Activated naive CD4-positive, alpha-beta T cell treated with anti-CD3 and anti-CD28 coated beads, Interleukin-2, amount 10 ng/mL, durations not matched to agents 7 days and 5 days (primary cell): ENCODE data around the gene RANBP3.

Source experiments
- CTCF ChIA-PET: fragments of 350-600 bp; sonication (Branson Sonifier 250); formaldehyde crosslinking; loops from one replicate; lab custom pipeline; 2021; ENCODE audit warnings: antibody characterized with exemption; lab: Charles Lee
- DNase-seq: peaks from one replicate; pipeline ENCODE4 v3.0.0-alpha.2; 2020
- H3K27ac Mint-ChIP-seq: one replicate; pipeline ENCODE4 v1.8.0; 2021; ENCODE audit warnings: mild to moderate bottlenecking, moderate library complexity, mixed read lengths
- H3K27me3 Mint-ChIP-seq: one replicate; pipeline ENCODE4 v1.8.0; 2021; ENCODE audit warnings: mild to moderate bottlenecking, mixed read lengths
- H3K36me3 Mint-ChIP-seq: one replicate; pipeline ENCODE4 v1.8.0; 2021; ENCODE audit warnings: mixed read lengths
- H3K4me1 Mint-ChIP-seq: one replicate; pipeline ENCODE4 v1.8.0; 2021; ENCODE audit warnings: mixed read lengths
- H3K4me3 Mint-ChIP-seq: one replicate; pipeline ENCODE4 v1.8.0; 2021; ENCODE audit warnings: mild to moderate bottlenecking, moderate library complexity, mixed read lengths
- H3K9me3 Mint-ChIP-seq: one replicate; pipeline ENCODE4 v1.8.0; 2021; ENCODE audit warnings: mixed read lengths

The RANBP3 gene

GRCh38 chr19:5936292-5936592, 41.7 kb downstream of the RANBP3 start:
- peaks cover 23% of the 10 kb centered on the region for H3K36me3 Mint-ChIP-seq
- CTCF ChIA-PET = interaction anchor here (0.9 kb wide), 1 partner anchor 11 kb away, joined by 3 read pairs; no protein-coding TSS in a partner anchor
- no peaks in the 10 kb centered on the region for H3K27me3 Mint-ChIP-seq
- no peak for DNase-seq
- H3K27ac Mint-ChIP-seq = no peak overlapping the region
- no peaks in the 10 kb centered on the region for H3K4me1 Mint-ChIP-seq
- no peak overlapping the region for H3K4me3 Mint-ChIP-seq
- H3K9me3 Mint-ChIP-seq = no peaks in the 10 kb centered on the region

GRCh38 chr19:5935473-5936291, 42.3 kb downstream of the RANBP3 start:
- Mint-ChIP-seq H3K9me3 (no peaks in the 10 kb centered on the region), H3K4me3 (no peak overlapping the region), H3K4me1 (no peaks in the 10 kb centered on the region), H3K27me3 (no peaks in the 10 kb centered on the region), H3K36me3 (peaks cover 25% of the 10 kb centered on the region), H3K27ac (no peak overlapping the region)
- no peak for DNase-seq
- CTCF ChIA-PET = no interaction called here

GRCh38 chr19:5934774-5935472, 43.0 kb downstream of the RANBP3 start:
- Mint-ChIP-seq H3K27me3 (no peaks in the 10 kb centered on the region), H3K9me3 (no peaks in the 10 kb centered on the region), H3K4me1 (no peaks in the 10 kb centered on the region), H3K36me3 (peaks cover 22% of the 10 kb centered on the region), H3K4me3 (no peak overlapping the region), H3K27ac (no peak overlapping the region)
- CTCF ChIA-PET = no interaction called here
- no peak for DNase-seq

- peaks cover 23% of the 10 kb centered on the region for H3K36me3 Mint-ChIP-seq
- no peak overlapping the region for H3K27ac Mint-ChIP-seq
- no peak for DNase-seq
- no peaks in the 10 kb centered on the region for H3K4me1 Mint-ChIP-seq
- CTCF ChIA-PET = no interaction called here
- H3K4me3 Mint-ChIP-seq = no peak overlapping the region
- no peaks in the 10 kb centered on the region for H3K9me3 Mint-ChIP-seq
- no peaks in the 10 kb centered on the region for H3K27me3 Mint-ChIP-seq
Observed at GRCh38 chr19:5934069-5934401, 43.9 kb downstream of the RANBP3 start.

- CTCF ChIA-PET = no interaction called here
Observed at GRCh38 chr19:5933391-5934068, 44.4 kb downstream of the RANBP3 start.

GRCh38 chr19:5932609-5933262, 45.2 kb downstream of the RANBP3 start:
- CTCF ChIA-PET = no interaction called here
- Mint-ChIP-seq H3K4me1 (no peaks in the 10 kb centered on the region), H3K27me3 (no peaks in the 10 kb centered on the region), H3K9me3 (no peaks in the 10 kb centered on the region), H3K4me3 (no peak overlapping the region), H3K36me3 (peaks cover 32% of the 10 kb centered on the region), H3K27ac (no peak overlapping the region)
- DNase-seq = no peak

More at GRCh38 chr19:5933391-5934068, 44.4 kb downstream of the RANBP3 start:
- Mint-ChIP-seq H3K36me3 (peaks cover 27% of the 10 kb centered on the region), H3K27me3 (no peaks in the 10 kb centered on the region), H3K4me3 (no peak overlapping the region), H3K9me3 (no peaks in the 10 kb centered on the region), H3K27ac (peak overlapping the region; percentile 69), H3K4me1 (no peaks in the 10 kb centered on the region)
- DNase-seq = no peak

- CTCF ChIA-PET = no interaction called here
- no peaks in the 10 kb centered on the region for H3K27me3 Mint-ChIP-seq
- no peak overlapping the region for H3K4me3 Mint-ChIP-seq
- H3K9me3 Mint-ChIP-seq = no peaks in the 10 kb centered on the region
- DNase-seq = no peak
- no peaks in the 10 kb centered on the region for H3K4me1 Mint-ChIP-seq
- peaks cover 30% of the 10 kb centered on the region for H3K36me3 Mint-ChIP-seq
- H3K27ac Mint-ChIP-seq = no peak overlapping the region
Observed at GRCh38 chr19:5932146-5932545, 45.8 kb downstream of the RANBP3 start.

- H3K27me3 Mint-ChIP-seq = no peaks in the 10 kb centered on the region
- H3K36me3 Mint-ChIP-seq = peaks cover 27% of the 10 kb centered on the region
- CTCF ChIA-PET = no interaction called here
- H3K27ac Mint-ChIP-seq = no peak overlapping the region
- H3K4me1 Mint-ChIP-seq = no peaks in the 10 kb centered on the region
- H3K9me3 Mint-ChIP-seq = no peaks in the 10 kb centered on the region
- no peak for DNase-seq
- no peak overlapping the region for H3K4me3 Mint-ChIP-seq
Observed at GRCh38 chr19:5931251-5931650, 46.7 kb downstream of the RANBP3 start.

GRCh38 chr19:5929625-5930024, 48.3 kb downstream of the RANBP3 start:
- H3K4me3 Mint-ChIP-seq = no peak overlapping the region
- H3K27ac Mint-ChIP-seq = no peak overlapping the region
- no peaks in the 10 kb centered on the region for H3K27me3 Mint-ChIP-seq
- H3K4me1 Mint-ChIP-seq = no peaks in the 10 kb centered on the region
- DNase-seq = no peak
- no peaks in the 10 kb centered on the region for H3K9me3 Mint-ChIP-seq
- CTCF ChIA-PET = no interaction called here
- H3K36me3 Mint-ChIP-seq = peaks cover 37% of the 10 kb centered on the region

GRCh38 chr19:5929179-5929578, 48.8 kb downstream of the RANBP3 start:
- Mint-ChIP-seq H3K4me3 (no peak overlapping the region), H3K27ac (no peak overlapping the region), H3K9me3 (no peaks in the 10 kb centered on the region), H3K4me1 (no peaks in the 10 kb centered on the region), H3K27me3 (no peaks in the 10 kb centered on the region), H3K36me3 (peaks cover 38% of the 10 kb centered on the region)
- DNase-seq = no peak
- CTCF ChIA-PET = no interaction called here

GRCh38 chr19:5927441-5927821, 50.5 kb downstream of the RANBP3 start:
- Mint-ChIP-seq H3K27ac (no peak overlapping the region), H3K36me3 (peaks cover 41% of the 10 kb centered on the region), H3K27me3 (no peaks in the 10 kb centered on the region), H3K4me1 (no peaks in the 10 kb centered on the region), H3K4me3 (no peak overlapping the region), H3K9me3 (no peaks in the 10 kb centered on the region)
- CTCF ChIA-PET = no interaction called here
- no peak for DNase-seq

- no peak for DNase-seq
- H3K4me3 Mint-ChIP-seq = no peak overlapping the region
- peak overlapping the region; percentile 49 for H3K27ac Mint-ChIP-seq
- H3K4me1 Mint-ChIP-seq = no peaks in the 10 kb centered on the region
- H3K36me3 Mint-ChIP-seq = peaks cover 42% of the 10 kb centered on the region
- CTCF ChIA-PET = interaction anchor here (0.6 kb wide), 1 partner anchor 20 kb away, joined by 3 read pairs; no protein-coding TSS in a partner anchor
- no peaks in the 10 kb centered on the region for H3K9me3 Mint-ChIP-seq
- H3K27me3 Mint-ChIP-seq = no peaks in the 10 kb centered on the region
Observed at GRCh38 chr19:5926641-5927440, 51.1 kb downstream of the RANBP3 start.

- no peaks in the 10 kb centered on the region for H3K9me3 Mint-ChIP-seq
- no peak for DNase-seq
- peaks cover 44% of the 10 kb centered on the region for H3K36me3 Mint-ChIP-seq
- H3K27ac Mint-ChIP-seq = no peak overlapping the region
- H3K4me3 Mint-ChIP-seq = no peak overlapping the region
- no peaks in the 10 kb centered on the region for H3K27me3 Mint-ChIP-seq
- H3K4me1 Mint-ChIP-seq = no peaks in the 10 kb centered on the region
- CTCF ChIA-PET = interaction anchor here (0.6 kb wide), 1 partner anchor 21 kb away, joined by 3 read pairs; no protein-coding TSS in a partner anchor
Observed at GRCh38 chr19:5925830-5926427, 52.0 kb downstream of the RANBP3 start.
